Activated CD8-positive, alpha-beta T cell treated with anti-CD3 and anti-CD28 coated beads for 36 hours (primary cell): ENCODE measurements around the gene DNAAF8. TPM values are rescaled to one million over a fixed set of nuclear protein-coding genes. Genes with fewer than 3 reads are reported as not detected.
A peak's percentile ranks its signal among the peaks of the same experiment; 100 is the strongest.

Experiments
- ATAC-seq: fragments of 200-7000 bp; cut with Tn5 transposase; one replicate; pipeline ENCODE4 v1.10.0; 2021; ENCODE audit warnings: mild to moderate bottlenecking, moderate library complexity
- CTCF ChIA-PET: fragments of 350-600 bp; sonication (Branson Sonifier 250); formaldehyde crosslinking; loops from one replicate; lab custom pipeline; 2021; ENCODE audit warnings: antibody characterized with exemption; lab: Charles Lee
- POLR2A ChIA-PET: fragments of 350-600 bp; sonication (Branson Sonifier 250); formaldehyde crosslinking; loops from one replicate; lab custom pipeline; 2021; ENCODE audit warnings: antibody characterized with exemption; lab: Charles Lee
- DNase-seq: peaks from one replicate; pipeline ENCODE4 v3.0.0-alpha.2; 2020
- H3K27ac Mint-ChIP-seq: one replicate; pipeline ENCODE4 v1.8.0; 2021; ENCODE audit warnings: mild to moderate bottlenecking, mixed read lengths
- H3K27me3 Mint-ChIP-seq: one replicate; pipeline ENCODE4 v1.8.0; 2021; ENCODE audit warnings: mixed read lengths
- H3K36me3 Mint-ChIP-seq: one replicate; pipeline ENCODE4 v1.8.0; 2021; ENCODE audit warnings: low read depth, mixed read lengths
- H3K4me1 Mint-ChIP-seq: one replicate; pipeline ENCODE4 v1.8.0; 2021; ENCODE audit warnings: low read depth, mixed read lengths
- H3K4me3 Mint-ChIP-seq: one replicate; pipeline ENCODE4 v1.8.0; 2021; ENCODE audit warnings: mild to moderate bottlenecking, moderate library complexity, mixed read lengths
- H3K9me3 Mint-ChIP-seq: one replicate; pipeline ENCODE4 v1.8.0; 2021; ENCODE audit warnings: mixed read lengths
- intact Hi-C: fragments of 100-400 bp; cut with micrococcal nuclease; formaldehyde crosslinking; loops from one replicate; pipeline ENCODE4 v1.10.0; 2022
- total RNA-seq, 2 experiments: library from RNA; stranded (reverse); gene quantifications; one replicate each; pipeline ENCODE4 v1.2.3, GENCODE V29; 2021
- TF ChIP-seq, protein P1 (sequence below): fragments of 200-600 bp; IDR thresholded peaks from one replicate; pipeline ENCODE4 v1.8.0; 2022; ENCODE audit warnings: antibody characterized with exemption, mild to moderate bottlenecking

The DNAAF8 gene
- total RNA-seq, 2 experiments from 2014 or later: 0.18 to 0.38 TPM

DNA sequence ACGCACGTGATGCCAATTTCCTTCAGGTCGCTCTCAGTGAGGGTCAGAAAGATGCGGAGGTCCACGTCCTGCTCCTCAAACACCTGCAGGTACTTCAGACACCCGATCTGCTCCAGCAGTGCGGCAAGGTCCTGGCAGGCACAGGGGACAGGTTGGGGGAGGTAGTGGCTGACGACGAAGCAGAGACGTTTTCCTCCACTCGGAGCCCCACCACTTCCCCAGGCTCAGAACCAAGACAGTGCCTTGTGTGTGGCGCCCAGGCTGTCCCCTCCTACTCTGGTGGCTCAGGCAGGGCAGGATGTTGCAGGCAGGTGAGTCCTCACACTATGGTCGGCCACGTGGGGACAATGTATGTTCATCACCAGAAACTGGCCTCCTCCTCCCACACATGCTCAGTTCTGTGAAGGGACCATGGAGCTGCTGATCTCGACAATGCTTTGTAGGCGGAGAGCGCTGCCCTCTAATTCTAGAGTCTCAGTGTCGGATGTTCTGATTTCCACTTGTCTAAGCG, 35.2 kb upstream of the DNAAF8 start:
- ChIA-PET POLR2A (no interaction called here), CTCF (interaction anchor here (1.2 kb wide), 1 partner anchor 11 kb away, joined by 3 read pairs; no protein-coding TSS in a partner anchor)
- Mint-ChIP-seq H3K4me3 (no peak overlapping the region), H3K27me3 (no peaks in the 10 kb centered on the region), H3K4me1 (peaks cover 23% of the 10 kb centered on the region), H3K27ac (no peak overlapping the region), H3K9me3 (no peaks in the 10 kb centered on the region), H3K36me3 (peaks cover 13% of the 10 kb centered on the region)
- intact Hi-C loops: no loop called here
- DNase-seq (no peak), ATAC-seq (no peak)
- TF ChIP-seq, protein P1, sequence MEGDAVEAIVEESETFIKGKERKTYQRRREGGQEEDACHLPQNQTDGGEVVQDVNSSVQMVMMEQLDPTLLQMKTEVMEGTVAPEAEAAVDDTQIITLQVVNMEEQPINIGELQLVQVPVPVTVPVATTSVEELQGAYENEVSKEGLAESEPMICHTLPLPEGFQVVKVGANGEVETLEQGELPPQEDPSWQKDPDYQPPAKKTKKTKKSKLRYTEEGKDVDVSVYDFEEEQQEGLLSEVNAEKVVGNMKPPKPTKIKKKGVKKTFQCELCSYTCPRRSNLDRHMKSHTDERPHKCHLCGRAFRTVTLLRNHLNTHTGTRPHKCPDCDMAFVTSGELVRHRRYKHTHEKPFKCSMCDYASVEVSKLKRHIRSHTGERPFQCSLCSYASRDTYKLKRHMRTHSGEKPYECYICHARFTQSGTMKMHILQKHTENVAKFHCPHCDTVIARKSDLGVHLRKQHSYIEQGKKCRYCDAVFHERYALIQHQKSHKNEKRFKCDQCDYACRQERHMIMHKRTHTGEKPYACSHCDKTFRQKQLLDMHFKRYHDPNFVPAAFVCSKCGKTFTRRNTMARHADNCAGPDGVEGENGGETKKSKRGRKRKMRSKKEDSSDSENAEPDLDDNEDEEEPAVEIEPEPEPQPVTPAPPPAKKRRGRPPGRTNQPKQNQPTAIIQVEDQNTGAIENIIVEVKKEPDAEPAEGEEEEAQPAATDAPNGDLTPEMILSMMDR: no peak

DNA sequence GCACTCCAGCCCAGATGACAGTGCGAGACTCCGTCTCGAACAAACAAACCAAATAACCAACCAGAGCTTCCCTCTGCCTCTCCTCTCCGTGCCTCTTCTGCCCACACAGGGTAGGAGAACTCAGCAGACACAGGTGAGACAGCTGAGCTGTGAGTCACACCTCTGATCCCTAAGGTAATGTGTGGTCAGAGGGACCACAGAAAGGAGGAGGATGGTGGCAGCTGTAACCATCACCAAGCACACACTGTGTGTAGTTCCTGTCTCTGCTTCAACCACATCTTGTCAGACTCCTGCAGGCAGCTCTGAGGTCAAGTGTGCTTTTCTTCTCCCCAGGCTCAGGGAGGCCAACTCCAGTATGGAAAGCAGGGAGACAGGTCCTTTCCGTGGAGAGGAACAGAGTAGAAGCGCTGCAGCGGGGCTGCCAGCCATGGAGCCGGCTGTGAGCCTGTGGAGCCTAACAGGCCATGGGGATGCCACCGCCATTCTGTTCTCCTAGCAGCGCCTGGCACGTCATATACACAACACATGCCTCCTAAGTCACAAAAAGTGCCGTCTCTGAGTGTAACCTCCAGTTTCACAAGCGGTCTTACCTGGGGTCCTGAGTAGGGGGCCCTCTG, 33.8 kb upstream of the DNAAF8 start:
- H3K36me3 Mint-ChIP-seq: peaks cover 15% of the 10 kb centered on the region
- H3K4me1 Mint-ChIP-seq: peaks cover 15% of the 10 kb centered on the region
- DNase-seq (peak; percentile 73), ATAC-seq (peak; percentile 86)
- no peaks in the 10 kb centered on the region for H3K9me3 Mint-ChIP-seq
- TF ChIP-seq, protein P1: no peak
- no peak overlapping the region for H3K4me3 Mint-ChIP-seq
- CTCF ChIA-PET: interaction anchor here (1.2 kb wide), 1 partner anchor 9 kb away, joined by 3 read pairs; no protein-coding TSS in a partner anchor
- POLR2A ChIA-PET: interaction anchor here (0.8 kb wide), 1 partner anchor 9 kb away, joined by 3 read pairs; no protein-coding TSS in a partner anchor
- no peaks in the 10 kb centered on the region for H3K27me3 Mint-ChIP-seq
- intact Hi-C loops: no loop called here
- H3K27ac Mint-ChIP-seq: no peak overlapping the region

DNA sequence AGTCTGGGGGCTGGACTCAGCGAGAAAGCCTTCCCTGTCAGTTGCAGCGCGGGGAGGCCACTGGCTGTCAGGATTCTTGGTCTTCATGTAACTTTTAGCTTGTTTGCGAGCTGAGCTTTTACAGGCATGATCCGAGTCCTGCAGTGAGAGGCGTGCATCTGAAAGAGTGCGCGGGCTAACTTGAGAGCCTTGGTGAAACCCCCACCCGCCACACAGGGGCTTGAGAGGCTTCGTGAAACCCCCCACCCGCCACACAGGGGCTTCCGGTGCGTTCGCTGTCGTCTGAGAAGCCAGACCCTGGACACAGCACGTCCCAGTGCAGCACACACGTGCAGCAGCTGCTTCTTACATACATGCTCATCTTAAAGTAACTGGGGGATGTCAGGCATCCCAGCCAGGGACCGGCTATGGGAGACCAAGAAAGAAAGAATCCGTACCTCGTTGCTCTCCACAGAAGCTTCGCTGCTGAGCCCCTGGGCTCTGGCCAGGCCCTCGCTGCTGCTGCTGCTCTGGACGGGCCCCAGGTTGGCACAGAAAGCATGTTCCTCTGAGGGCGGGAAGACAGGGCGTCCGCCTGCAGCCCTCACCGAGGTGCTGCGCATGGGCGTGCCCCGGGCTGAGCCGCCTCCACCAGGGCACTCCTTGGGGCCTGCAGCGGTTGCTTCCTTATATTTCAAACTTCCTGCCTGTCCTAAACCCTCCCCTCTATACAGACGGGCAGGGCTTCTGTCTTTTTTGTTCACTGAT, 33.2 kb upstream of the DNAAF8 start:
- intact Hi-C loops: no loop called here
- TF ChIP-seq, protein P1: no peak
- no peak for DNase-seq
- no peak overlapping the region for H3K27ac Mint-ChIP-seq
- H3K4me3 Mint-ChIP-seq: no peak overlapping the region
- ChIA-PET CTCF (interaction anchor here (0.9 kb wide), 1 partner anchor 9 kb away, joined by 3 read pairs; no protein-coding TSS in a partner anchor), POLR2A (interaction anchor here (1.0 to 1.4 kb wide), 2 partner anchors 9 to 15 kb away, joined by 3 to 5 read pairs; no protein-coding TSS in a partner anchor)
- ATAC-seq: no peak
- H3K36me3 Mint-ChIP-seq: peaks cover 15% of the 10 kb centered on the region
- peaks cover 13% of the 10 kb centered on the region for H3K4me1 Mint-ChIP-seq
- no peaks in the 10 kb centered on the region for H3K27me3 Mint-ChIP-seq
- H3K9me3 Mint-ChIP-seq: no peaks in the 10 kb centered on the region

DNA sequence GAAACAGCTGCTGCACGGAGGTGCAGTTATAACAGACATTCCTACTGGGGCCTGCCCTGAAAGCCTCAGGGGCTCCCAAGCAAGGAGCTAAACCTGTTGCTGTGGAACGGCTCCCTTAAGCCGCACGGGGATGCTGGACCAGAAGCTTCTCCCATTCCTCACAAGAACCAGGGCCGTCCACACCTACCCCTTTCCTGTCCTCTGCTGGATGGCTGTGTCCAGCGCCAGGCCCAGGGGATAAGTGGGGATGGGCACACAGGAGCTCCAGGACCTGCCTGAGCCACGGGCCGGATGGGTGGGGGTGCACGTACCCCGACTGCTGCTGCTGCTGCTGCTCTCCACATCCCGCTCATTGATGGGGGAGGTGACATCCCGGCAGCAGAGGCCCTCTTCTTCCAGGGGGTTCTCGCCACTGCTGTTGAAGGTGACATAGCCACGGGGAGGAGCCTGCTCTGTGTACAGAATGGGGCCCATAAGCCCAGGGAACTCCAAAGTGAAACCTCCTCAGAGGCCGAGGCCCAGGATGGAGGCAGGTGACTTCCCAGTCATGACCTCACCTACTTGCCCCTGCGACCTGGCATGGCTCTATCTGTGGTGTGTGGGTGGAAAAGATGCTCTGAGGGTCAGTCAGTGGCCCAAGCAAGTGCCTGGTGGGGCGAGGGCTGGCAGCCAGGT, 32.4 kb upstream of the DNAAF8 start:
- H3K4me3 Mint-ChIP-seq: no peak overlapping the region
- ChIA-PET CTCF (interaction anchor here (0.9 kb wide), 1 partner anchor 8 kb away, joined by 3 read pairs; no protein-coding TSS in a partner anchor), POLR2A (interaction anchor here (1.0 to 1.4 kb wide), 2 partner anchors 8 to 14 kb away, joined by 3 to 5 read pairs; no protein-coding TSS in a partner anchor)
- intact Hi-C loops: no loop called here
- TF ChIP-seq, protein P1: no peak
- H3K27me3 Mint-ChIP-seq: no peaks in the 10 kb centered on the region
- no peak overlapping the region for H3K27ac Mint-ChIP-seq
- no peak for DNase-seq
- H3K36me3 Mint-ChIP-seq: peaks cover 17% of the 10 kb centered on the region
- H3K9me3 Mint-ChIP-seq: no peaks in the 10 kb centered on the region
- peaks cover 13% of the 10 kb centered on the region for H3K4me1 Mint-ChIP-seq
- ATAC-seq: no peak
